Smooth muscle cell of the brain vasculature (primary cell): ENCODE results near the gene EFNA5.
A peak's percentile ranks its signal among the peaks of the same experiment; 100 is the strongest.

ENCODE experiments used
- DNase-seq: peaks from one replicate; pipeline ENCODE4 v3.0.0-alpha.2; 2012; ENCODE audit warnings: low read depth, low spot score

EFNA5 gene

DNA sequence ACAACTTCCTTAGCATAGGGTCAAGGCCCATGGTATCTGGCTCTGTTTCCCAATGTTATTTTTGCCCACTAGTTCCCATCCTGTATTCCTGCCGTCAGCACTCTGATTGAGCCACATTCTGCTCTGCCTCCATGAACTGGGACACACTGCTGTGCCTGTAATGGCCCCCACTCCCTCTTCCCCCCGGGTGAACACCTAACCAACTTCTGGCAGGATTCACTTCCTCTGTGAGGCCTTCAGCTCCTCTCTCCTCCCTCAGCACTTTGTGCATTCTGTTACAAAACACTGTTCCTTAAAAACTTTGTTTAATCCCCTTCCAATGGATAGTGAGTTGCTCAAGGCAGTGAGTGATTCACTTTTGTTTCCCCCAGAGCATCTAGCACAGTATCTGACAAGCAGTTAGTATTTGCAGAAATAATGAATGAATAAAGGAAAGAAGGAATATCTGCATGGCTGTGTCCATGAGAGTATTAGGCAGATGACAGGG lies 183.6 kb downstream of the EFNA5 start:
- DNase-seq: no peak

DNA sequence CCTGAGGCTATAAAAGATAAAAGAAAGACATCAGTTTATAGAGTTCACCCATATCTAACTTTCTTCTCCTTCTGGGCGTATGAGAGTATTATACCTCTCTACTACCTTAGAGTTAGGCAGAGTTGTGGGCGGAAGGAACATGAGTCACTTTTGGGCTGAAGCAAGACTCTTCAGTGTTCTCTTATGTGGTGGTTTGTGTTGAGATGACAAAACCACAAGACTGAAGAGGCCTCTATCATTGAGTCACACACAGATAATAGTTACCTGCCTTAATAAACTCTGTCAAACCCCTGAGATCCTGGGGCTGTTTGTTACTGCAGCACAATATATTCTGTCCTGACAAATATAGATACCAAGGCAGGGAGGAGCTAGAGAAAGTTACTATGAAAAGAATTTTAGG lies 184.2 kb downstream of the EFNA5 start:
- DNase-seq: no peak

DNA sequence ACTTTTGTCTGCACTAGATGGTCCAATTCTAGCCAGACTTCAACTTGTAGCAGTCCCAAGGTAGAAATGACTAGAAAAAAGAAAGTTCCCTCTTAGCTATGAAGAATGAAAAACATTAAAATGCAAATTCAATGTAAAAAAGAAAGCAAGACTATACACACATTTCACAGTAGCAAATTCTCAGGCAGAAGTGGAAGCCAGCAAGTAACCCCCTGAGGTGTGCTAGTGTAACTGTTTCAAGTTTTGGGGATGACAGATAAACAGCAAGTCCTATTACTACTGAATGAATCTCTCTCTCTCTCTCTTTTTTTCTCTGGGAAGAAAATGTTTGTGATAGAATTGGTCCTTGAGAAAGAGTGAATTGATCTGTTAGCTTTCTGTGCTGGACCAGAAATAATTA lies 185.6 kb downstream of the EFNA5 start:
- DNase-seq: no peak

DNA sequence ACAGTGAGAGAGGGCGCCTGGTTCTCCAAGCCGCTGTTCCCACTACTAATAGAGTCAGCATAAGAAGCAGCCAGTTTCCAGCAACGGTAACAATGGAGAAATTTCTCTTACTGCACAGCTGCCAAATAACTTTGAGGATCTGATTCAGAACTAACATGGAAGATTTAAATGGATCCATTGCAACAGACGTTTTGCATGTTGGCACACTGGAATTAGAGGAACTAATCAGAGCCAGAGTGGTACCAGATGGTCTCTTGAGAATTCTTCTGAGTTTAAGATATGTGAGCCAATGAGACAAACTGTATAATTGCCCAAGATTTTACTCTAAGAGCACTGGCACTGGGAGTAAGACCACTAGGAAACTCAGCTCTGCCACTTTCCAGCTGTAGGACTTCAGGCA lies 186.5 kb downstream of the EFNA5 start:
- no peak for DNase-seq

DNA sequence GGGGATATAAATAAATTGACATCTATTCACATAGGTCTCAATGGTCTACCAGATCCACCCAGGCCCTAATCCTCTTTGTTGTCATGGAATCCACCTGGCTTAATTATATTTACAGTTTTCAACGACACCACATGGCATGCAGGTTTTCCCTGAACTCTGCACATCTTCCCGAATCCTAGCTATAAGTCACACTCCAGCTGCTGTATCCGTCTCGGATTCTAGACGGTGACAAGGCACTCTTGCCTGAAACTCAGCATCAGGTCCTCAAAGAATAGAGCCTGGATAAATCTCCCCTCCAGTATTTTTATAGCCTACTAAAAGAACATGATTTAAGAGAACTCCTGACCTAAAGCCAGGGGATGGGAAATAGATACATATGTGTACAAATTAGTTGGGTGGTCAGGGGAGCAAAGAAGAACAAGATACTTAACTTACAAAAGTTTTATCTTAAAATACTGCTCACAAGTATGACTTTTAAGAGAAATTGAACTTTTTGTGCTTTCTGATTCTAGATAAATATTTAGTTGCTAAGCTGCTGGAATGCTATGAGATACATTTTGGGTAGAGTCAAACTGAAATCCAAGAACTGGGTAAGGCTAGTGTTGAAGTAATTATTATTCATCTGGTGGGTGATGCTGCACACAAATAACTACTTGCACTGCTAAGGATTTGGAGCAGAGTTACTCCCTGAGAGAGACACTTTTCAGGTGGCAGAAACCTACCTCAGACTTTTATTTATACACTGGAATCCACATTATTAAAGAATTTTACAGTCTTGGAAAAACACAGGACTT lies 187.3 kb downstream of the EFNA5 start:
- DNase-seq: no peak

DNA sequence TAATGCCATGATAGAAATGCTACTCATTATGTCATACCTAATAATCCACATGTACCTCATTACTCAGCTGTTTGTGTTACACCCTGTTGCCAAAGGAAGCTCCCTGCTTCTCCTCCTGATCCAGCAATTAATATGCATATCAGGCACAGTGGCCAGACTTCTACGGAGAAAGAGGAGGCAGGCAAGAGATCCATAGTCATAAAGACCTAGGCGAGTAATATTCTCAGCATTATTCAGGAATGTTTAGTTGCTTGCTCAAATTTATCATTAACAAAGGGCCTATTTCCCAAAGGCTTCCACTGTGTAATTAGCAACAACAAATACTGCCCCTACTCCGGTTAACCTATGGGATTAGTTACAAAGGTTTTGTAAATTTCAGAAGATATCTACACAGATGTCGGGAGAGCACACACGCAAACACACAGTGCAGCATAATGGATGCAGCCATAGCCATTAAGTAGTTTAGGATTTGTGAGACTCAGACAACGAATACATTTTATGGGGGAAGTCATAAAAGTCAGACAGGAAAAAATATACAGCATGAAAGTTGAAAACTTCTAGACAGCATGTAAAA lies 192.6 kb downstream of the EFNA5 start:
- no peak for DNase-seq

DNA sequence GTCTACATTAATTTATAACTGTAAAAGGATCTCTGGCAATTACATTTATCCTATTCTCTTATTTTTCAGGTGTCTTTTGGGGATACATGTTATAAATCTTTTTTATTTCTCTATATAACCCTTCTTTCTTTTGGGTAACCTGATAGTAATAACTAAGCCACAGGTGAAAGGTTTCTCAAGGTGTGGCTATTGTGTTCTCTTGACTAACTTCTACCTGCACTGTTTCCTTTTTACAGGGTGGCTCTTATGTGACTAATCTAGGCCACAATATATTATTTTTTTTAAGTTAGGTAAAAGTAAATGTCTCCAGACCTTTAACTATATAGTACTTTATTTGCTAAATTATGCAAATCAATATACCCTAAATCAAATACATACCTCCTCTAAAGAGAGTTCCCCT lies 193.2 kb downstream of the EFNA5 start:
- no peak for DNase-seq

DNA sequence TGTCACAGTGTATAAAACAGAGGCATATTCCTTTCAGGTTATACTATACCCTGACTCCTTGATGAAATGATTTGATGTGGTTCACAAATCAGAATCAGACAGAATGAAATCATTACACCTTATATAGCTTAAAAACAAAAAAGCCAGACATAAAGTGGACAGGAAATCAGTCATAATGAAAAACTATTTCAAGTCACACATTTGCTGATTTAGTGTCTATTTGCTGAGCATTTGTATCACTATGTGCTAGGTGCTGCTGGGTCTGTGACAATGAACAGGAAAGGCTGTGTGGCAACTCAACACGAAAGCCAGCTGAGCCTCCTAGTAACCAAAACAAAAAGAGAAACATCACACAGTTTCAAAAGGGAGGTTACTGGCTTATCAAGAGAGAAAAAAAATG lies 194.0 kb downstream of the EFNA5 start:
- no peak for DNase-seq

DNA sequence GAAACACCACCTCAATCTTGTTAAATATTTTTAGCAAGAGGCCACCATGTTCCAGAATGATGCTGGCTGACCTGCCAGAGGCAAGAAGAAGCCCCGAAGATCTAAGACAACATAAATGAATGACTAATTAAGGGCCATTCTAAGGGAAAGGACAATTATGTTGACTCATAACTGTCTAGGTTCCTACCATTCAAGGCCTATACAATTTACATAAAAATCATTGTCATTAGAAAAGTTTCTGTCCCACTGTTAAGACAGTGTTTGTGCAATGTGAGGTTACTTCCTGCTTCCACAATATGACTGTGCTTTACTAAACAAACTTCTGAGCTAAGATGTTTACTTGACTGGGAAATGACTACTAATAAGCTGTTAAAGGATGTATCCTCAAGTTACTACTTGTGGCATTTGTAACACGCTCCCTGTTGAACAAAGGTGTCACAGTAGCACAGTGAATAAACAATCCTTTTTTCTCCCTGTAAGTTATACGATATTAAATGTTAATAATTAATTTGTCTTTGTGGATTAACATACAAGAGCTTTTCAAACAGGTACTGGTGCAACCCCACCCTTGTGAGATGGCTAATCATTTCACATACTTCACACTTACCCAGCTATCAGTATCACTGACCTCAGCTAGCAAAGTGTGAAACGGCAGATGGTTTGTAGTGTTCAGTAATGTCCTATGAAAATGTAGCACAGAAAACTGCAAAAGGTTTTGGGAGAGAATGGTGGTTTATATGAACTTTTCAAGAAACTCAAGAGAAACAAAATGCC lies 195.8 kb downstream of the EFNA5 start:
- no peak for DNase-seq

DNA sequence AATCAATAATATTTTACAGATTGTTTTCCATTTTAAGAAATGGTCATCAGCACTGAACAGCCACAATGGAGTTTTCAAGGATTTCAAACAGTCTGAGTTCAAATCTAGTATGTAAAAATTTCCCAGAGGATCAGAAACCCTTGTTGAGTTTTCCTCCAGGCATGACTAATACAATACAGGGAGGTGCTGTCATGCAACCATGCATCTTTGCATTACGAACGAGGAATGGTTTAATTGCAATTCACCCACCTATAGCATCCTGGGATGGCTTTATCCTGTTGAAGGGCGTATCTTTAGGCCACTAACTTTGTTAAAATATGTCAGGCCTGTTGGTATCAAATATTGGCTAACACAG lies 196.4 kb downstream of the EFNA5 start:
- no peak for DNase-seq

DNA sequence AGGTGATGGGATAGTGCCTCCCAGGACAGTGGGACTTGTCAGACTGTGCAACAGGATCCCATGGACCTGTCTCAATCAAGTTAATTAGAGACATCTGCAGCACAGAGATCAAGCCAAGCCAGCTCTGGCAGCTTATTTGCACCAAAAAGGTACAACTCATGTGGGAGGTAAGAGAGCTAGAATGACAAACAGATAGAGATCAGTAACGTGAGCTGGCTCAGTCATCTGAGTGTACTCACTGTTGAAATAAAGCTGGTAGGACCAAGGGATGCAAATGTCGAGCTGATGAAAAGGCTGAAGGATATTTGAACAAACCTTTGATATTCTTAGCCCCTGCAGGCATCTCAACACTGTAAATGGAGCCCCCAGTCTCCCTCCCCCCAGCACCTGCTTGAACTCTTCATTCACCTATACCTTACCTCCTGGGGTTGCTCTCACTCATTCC lies 198.1 kb downstream of the EFNA5 start:
- DNase-seq: no peak

DNA sequence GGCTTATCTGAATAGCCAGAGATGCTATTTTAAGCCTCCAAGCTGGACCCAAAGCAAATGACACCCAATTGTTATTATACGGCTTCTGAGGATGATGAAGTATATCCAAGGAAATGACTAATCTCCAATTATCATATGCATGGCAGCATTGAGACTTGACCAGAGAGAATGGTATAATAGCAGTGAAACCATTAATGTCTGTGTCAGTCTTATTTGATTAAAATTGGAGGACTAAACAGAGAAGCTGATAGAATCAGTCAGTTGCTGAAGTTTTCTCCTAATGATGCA lies 200.5 kb downstream of the EFNA5 start:
- DNase-seq: no peak

DNA sequence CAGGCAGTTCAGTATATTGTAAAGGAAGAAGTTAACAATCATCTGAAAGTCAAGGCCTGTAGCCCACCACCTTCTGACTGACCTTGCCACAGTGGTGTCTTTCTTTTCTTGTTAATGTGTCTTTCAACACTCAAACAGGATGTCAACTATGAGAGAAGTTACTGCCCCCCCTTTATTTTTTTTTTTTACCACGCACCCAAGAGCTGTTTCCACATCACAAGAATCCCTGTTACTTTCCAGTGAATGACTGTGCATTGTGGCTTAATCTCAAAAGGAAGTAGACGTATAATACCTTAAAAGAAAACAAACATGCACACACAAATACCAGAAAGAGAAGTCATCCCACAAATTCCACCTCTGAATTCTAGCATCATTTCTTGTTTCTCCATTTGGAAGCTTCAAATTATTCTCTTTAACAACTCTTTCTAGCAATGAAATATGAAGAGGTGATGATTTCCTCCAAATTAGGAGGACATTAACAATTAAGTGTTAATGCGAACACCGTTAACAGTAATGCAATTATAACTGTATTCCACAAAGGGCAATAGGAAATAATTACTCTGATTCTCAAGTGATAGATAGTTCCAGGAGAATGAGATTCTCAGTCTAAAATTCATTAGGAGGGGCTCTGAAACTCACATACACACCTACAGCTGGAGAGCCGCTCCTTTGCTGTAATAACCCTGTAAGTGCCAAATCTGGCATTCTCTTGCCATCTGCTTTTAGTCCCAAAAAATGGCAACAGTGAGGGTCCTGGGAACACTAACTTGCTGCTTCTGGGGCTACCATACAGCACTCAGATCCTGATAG lies 201.0 kb downstream of the EFNA5 start:
- DNase-seq: peak; percentile 26

DNA sequence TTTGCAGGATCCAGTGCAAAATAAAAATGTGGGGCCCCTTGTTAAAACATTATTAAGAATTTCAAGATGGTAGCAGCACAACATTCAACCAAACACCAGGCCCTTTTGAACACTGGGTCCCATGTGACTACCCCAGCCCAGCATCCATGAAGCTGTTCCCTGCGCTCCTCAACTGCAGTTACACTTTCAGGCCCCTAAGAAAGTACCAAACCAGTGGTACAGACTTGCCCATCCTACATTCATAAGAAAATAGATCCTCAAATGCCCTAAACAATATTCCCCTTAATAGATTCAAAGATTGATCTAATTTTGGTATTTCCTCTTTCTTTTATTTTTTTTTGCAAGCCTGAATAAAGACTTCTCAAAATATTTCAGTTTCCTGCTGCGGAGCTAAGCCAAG lies 201.7 kb downstream of the EFNA5 start:
- DNase-seq: no peak

DNA sequence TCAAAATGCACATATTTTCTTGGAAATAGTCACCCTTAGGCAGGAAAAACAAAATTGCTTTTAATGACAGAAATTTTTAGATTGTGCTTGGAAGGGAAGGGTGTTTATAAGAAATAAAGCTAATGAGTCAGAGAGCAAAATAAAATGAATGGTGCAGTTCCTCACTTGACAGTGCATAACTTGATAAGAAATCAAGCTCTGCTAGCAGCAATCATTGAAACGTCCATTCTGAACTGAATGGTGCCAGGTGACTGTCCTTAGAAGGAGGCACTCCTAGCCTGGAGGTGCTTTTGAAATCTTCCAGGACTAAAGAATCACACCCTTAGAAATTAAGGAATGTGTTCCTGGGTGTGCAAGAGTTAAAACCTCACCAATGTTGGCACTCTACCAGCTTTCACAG lies 202.5 kb downstream of the EFNA5 start:
- DNase-seq: no peak

DNA sequence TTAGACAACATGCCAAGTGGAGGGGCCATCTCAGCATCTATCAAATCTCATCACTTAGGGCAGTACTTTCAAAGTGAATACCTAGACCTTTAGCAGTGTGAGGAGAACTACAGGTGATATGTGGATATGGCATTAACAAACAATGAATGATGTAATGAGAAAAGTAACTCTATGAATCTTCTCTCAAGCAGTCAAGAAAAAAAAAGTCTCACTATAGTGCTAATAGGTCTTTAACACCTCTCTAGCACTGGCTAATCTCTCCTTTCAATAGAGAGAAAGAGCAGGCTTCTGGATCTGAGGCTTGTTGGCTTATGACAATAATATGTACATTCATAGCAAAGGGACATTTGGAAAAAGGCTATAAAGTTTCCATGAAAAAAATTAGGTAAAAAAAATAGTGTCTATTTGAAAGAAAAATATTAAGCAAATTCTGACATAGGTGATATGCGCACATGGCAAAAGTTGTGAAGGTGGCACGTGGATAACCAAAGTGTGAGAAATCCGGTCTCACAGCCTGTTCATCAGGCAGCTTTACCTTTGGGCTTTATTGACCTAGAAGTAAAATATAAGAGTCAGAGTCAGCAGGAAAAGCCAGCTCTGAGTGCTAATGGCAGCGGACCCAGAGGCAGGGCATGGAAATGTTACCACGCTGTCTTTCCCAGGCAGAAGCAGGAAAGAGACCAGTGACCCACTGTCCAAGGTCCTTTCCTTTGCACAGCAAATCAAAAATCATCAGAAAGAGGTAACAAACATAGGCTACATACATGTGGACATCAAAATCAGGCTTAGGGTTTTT lies 203.4 kb downstream of the EFNA5 start:
- DNase-seq: no peak

DNA sequence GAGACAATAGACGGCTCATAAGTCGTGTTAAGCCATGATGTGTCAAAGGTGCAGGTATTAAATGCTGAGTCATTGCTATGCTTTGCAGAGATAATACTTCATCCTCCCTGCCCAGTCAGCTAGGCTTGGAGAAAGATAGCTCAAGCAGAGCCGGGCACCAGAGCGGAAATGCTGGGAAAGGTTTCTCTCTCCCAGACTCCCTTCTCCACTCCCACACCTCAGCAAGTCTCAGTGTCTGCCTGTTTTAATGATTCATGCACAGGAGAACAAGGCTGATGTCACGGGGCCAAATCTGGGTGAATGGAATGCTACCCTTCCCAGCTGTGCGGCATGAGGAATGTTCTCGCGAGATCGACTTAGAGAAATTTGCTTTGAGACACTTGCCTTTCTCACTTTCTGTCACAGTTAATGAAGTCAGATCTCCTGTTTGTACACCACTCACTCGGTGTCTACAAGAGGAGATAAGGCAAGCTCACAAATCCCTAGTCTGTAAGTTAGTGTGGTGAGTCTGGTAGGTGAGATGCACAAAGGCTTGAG lies 204.4 kb downstream of the EFNA5 start:
- peak; percentile 28 for DNase-seq

DNA sequence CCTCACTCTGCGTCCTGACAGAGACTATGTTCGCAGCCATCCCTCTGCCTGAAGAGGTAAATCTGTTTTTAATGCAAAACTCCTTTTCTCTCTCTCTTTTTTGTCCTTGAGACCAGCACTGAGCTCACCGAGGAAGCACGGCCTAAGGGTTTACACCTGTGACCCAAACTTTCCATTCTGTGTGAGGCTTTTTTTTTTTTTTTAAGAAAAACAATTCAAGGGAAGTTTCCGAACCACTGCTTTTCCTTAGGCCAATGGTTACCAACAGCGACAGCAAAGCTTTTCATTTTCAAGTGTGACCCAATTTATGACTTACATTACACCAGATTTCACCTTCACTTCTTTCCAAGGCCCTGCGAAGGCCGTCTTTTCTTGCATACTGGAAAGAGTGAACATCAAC lies 205.9 kb downstream of the EFNA5 start:
- DNase-seq: no peak

DNA sequence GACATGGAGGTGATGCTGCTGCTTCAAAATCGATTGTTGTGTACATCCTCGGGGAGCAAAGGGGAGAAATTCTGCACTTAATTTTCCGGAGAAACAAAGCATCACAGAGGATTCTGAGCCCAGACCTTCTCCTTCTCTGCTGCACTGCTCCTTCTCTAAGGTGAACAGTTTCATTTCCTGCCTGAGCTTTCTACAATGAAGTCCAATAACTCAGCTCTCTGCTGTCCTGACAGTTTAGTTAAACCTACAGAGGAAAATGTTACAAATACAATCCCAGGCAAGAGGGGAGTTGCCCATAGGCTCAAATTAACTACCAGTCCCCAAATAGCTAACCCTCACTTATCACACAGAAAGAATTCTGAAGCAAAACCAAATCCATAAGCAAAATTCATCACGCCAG lies 206.3 kb downstream of the EFNA5 start:
- no peak for DNase-seq

DNA sequence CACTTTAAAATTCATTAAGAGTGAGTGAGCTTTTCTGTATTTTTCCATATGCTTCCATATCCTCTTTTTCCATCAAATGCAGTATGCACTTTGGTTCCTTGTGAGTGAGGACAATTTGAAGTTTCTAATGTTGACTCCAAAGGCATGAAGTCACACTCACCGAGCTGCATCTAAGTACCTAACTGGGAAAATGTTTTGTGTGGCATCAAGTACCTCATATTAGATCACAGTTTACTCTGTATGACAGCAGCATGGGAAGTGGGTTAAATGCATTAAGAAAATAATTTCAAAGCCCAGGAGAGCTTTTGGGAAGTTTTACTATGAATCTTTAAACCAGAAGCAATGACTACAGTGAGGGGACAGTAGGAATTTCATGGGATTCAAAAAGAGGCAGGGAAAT lies 207.0 kb downstream of the EFNA5 start:
- no peak for DNase-seq

DNA sequence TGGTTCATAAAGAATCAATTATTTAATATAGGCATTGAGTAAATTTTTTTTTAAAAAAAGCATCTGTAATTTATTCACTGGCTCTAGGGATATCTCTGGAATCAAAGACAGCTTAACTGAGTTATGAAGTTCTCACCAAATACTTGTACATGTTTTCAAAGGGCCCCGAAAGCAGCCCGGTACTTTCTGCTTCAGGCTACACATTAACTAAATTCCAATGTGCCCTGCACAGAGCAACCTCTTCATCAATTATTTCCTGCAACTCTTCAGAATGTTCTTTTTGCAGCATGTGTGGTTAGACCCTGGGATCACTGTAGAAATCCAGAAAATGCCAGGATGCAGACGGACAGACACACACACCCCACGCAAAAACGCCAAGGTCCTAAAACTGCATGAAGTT lies 209.0 kb downstream of the EFNA5 start:
- DNase-seq: no peak
